Neutrophil (primary cell): Measurements from ENCODE around the gene EYS.

Experiments used
- H3K27ac ChIP-seq: fragments of 200-600 bp; sonication (generic); 2 replicates; pipeline ENCODE4 v1.5.1; 2016; ENCODE audit warnings: mild to moderate bottlenecking, moderate library complexity
- H3K27me3 ChIP-seq: fragments of 200-600 bp; sonication (generic); 2 replicates; pipeline ENCODE4 v1.6.0; 2016; ENCODE audit warnings: mild to moderate bottlenecking
- H3K36me3 ChIP-seq: fragments of 200-600 bp; sonication (generic); 2 replicates; pipeline ENCODE4 v1.5.1; 2017
- H3K4me1 ChIP-seq, 2 experiments: fragments of 200-600 bp in 1 of 2; sonication (generic) in 1 of 2; 1 replicate in 1 of 2; 2 replicates in 1 of 2; pipeline versions ENCODE4 v1.5.1 to v1.6.1; 2013 to 2016; ENCODE audit warnings: low read depth in 1 of 2, low read length in 1 of 2, mild to moderate bottlenecking in 1 of 2, moderate library complexity in 1 of 2; ENCODE audit not compliant: control insufficient read depth in 1 of 2, insufficient read depth in 1 of 2
- H3K4me3 ChIP-seq, 2 experiments: fragments of 200-600 bp in 1 of 2; sonication (generic) in 1 of 2; 1 replicate in 1 of 2; 2 replicates in 1 of 2; pipeline ENCODE4 v1.5.1; 2013 to 2016; ENCODE audit warnings: low read depth in 1 of 2, low read length in 1 of 2, mild to moderate bottlenecking in 1 of 2, moderate library complexity in 1 of 2
- H3K9me3 ChIP-seq: fragments of 200-600 bp; sonication (generic); 2 replicates; pipeline ENCODE4 v1.5.1; 2016
- TF ChIP-seq, protein P1 (sequence below): fragments of 200-600 bp; sonication (generic); IDR thresholded peaks from 2 replicates; pipeline ENCODE4 v1.5.1; 2016; ENCODE audit warnings: antibody characterized with exemption

Gene EYS

DNA sequence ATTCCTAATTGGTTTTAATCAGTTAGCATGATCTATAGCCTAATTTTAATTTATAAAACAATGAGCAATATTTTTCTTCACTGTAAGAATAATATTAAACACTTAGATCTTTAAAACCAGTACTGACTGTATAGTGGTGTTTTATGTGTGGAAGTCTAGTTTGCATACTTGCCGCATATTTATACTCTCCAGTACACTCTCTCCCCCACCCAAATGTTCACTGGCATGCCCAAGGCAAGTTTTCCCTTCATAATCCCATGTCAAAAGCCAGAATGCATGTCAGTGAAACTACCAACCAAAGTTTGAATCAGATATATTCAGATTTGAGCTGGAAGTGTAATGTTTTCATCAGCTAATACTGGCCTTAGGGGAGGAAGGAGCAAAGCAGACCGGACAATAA lies 1565.3 kb downstream of the EYS start:
- Histone ChIP-seq H3K4me1 (no peaks in the 10 kb centered on the region), H3K27ac (no peak overlapping the region), H3K9me3 (no peaks in the 10 kb centered on the region), H3K36me3 (no peaks in the 10 kb centered on the region), H3K4me3 (no peak overlapping the region), H3K27me3 (no peaks in the 10 kb centered on the region)
- TF ChIP-seq, protein P1, sequence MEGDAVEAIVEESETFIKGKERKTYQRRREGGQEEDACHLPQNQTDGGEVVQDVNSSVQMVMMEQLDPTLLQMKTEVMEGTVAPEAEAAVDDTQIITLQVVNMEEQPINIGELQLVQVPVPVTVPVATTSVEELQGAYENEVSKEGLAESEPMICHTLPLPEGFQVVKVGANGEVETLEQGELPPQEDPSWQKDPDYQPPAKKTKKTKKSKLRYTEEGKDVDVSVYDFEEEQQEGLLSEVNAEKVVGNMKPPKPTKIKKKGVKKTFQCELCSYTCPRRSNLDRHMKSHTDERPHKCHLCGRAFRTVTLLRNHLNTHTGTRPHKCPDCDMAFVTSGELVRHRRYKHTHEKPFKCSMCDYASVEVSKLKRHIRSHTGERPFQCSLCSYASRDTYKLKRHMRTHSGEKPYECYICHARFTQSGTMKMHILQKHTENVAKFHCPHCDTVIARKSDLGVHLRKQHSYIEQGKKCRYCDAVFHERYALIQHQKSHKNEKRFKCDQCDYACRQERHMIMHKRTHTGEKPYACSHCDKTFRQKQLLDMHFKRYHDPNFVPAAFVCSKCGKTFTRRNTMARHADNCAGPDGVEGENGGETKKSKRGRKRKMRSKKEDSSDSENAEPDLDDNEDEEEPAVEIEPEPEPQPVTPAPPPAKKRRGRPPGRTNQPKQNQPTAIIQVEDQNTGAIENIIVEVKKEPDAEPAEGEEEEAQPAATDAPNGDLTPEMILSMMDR = no peak

DNA sequence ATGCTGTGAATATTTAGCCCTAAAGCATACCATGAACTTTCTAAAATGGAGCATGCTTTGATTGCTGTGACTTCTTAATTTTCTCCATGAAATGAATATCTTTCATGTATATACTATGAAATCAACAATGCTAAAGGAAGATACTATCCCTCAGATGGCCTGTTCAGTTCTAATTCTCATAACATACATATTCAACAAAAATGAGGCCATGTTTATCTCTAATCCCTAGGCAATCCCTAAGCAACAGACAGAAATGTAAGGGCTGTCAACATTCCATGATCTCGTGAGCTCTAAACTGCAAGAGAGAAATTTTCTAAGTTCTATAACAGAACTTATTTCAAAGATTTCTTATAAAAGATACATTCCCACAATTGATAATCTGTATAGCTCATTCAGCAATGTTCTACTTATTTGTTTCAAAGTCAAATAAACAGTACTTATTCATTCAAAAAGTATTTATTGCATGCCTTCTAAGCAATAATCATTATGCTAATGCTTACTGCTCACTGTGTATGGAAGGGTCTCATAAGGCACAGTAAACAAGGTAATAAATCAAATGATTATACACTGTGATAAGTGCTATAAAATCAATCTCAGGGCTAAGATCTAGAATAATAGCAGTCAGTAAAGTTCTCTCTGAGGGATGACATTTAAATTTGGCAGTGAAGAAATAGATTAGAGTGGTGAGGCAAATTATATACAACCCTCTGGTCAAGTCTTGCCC lies 1578.6 kb downstream of the EYS start:
- TF ChIP-seq, protein P1 = no peak
- no peaks in the 10 kb centered on the region for H3K27me3 ChIP-seq
- no peaks in the 10 kb centered on the region for H3K4me1 ChIP-seq
- H3K36me3 ChIP-seq = no peaks in the 10 kb centered on the region
- H3K27ac ChIP-seq = no peak overlapping the region
- no peaks in the 10 kb centered on the region for H3K9me3 ChIP-seq
- no peak overlapping the region for H3K4me3 ChIP-seq

DNA sequence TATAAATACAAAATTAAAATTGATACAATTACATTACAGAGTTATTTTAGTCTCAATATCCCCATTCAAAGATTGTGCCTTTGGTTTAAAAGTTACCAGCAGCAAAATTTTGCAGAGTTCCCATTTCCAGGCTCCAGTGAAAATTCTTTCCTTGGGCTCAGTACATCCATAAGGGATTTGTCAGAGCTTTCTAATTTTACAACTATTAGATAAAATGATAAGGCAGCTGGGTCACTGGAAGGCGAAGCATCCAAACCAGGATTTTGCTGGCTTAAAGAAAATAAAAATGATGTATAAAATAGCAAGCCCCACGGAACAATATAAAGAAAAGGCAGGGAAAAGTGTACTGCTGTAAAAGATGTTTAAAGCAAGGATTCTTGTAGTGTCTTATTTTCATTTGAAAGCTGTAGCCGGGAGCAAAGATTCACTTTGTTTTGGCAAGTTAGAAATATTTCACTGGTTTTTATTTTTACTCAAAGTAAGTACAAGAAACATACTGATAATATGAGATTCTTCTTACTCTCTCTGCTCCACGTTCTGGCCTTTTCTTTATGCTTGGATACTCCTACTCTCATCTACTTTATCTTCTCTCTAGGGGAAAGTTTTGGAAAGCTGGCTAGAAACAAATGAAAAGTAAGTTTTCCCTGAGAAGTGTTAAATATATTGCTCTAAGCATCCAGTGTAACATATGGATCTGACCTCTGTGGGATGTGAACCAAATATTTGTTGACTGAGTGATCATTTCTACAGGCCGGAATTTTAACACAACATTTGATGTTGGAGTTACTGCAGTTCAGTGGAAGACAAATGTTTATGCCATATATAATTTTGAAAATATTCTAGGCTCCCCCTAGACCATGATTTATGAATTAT lies 1583.0 kb downstream of the EYS start:
- no peak overlapping the region for H3K27ac ChIP-seq
- H3K4me1 ChIP-seq = no peaks in the 10 kb centered on the region
- H3K36me3 ChIP-seq = no peaks in the 10 kb centered on the region
- no peaks in the 10 kb centered on the region for H3K27me3 ChIP-seq
- H3K9me3 ChIP-seq = no peaks in the 10 kb centered on the region
- TF ChIP-seq, protein P1 = no peak
- H3K4me3 ChIP-seq = no peak overlapping the region

DNA sequence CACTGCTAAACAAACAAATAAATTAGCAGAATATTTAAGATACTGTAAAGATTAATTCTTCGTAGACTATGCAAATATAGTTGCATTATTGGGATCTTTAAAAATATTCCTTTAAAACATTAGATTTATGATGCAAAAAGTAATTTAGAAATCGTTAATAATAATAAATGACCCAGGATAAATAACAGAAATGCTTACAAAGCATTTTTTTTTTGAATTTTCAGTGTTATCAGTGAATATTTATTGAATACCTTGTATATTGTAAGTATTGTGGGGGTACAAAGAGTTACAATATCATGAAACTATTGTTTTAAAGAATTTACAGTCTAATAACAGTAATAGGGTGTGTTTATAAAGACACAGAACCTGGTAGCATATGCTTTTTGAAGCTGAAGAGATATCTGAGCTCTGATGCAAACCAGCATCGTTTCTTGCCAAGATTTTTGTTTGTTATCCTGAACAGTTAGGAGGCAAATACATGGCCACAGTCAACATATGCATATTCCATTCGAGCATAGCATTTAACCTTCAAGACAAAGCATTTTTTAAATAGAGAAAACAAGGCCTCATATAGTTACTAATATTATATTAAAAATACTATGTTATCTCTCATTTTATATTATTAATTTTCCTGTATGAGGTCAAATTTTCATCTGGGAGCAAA lies 1584.2 kb downstream of the EYS start:
- H3K27me3 ChIP-seq = no peaks in the 10 kb centered on the region
- H3K27ac ChIP-seq = no peak overlapping the region
- TF ChIP-seq, protein P1 = no peak
- no peak overlapping the region for H3K4me3 ChIP-seq
- H3K36me3 ChIP-seq = no peaks in the 10 kb centered on the region
- H3K9me3 ChIP-seq = no peaks in the 10 kb centered on the region
- H3K4me1 ChIP-seq = no peaks in the 10 kb centered on the region

DNA sequence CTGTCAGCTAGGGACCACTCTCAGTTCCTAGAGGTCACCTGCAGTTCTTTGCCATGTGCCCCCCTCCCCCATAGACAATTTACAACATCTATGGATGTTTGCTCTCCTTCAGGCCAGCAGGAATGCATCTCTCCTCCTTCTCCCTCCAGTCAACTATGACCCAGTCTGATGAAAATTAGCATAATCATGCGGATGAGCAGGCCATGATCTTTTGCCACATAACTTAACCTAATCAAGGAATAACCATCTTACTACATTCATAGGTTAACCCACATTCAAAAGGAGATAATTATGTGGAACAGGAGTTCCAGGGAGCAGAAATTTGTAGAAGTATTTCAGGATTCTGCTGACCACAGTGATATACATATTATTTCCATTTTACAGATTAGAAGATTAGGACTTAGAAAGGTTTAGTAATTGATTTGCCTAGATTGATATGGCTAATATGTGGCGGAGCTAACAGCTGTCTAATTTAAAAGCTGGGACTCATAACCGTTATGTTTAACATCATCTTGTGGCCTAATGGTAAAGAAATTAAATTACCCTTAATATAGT lies 1585.9 kb downstream of the EYS start:
- Histone ChIP-seq H3K9me3 (no peaks in the 10 kb centered on the region), H3K4me1 (no peaks in the 10 kb centered on the region), H3K36me3 (no peaks in the 10 kb centered on the region), H3K27ac (no peak overlapping the region), H3K4me3 (no peak overlapping the region), H3K27me3 (no peaks in the 10 kb centered on the region)
- TF ChIP-seq, protein P1 = no peak
